ENCODE measurements around the gene PPFIBP1.
"Not testable (repeated sequence)": the region's sequence is repeated elsewhere in the genome, so short reads cannot be mapped to it uniquely, and the experiment has no call there.

The PPFIBP1 gene

DNA sequence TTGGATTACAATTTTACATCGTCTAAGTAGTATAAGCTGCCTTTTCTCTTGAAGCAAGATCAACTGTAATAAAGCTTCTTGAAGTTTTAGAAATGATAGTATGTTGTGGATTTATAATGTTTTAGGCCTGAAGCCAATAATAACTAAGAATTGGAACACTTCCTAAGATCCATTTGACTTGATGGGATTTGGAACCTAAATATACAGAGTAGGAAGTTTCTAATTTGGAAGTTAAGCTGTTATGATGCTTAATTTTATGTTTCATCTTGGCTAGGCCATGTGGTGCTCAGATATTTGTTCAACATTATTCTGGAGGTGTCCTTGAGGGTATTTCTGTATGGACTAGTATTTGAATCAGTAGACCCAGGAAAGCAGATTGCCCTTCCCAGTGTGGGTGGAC lies 74.9 kb downstream of the PPFIBP1 start:
- DNase-seq = not testable (repeated sequence)

DNA sequence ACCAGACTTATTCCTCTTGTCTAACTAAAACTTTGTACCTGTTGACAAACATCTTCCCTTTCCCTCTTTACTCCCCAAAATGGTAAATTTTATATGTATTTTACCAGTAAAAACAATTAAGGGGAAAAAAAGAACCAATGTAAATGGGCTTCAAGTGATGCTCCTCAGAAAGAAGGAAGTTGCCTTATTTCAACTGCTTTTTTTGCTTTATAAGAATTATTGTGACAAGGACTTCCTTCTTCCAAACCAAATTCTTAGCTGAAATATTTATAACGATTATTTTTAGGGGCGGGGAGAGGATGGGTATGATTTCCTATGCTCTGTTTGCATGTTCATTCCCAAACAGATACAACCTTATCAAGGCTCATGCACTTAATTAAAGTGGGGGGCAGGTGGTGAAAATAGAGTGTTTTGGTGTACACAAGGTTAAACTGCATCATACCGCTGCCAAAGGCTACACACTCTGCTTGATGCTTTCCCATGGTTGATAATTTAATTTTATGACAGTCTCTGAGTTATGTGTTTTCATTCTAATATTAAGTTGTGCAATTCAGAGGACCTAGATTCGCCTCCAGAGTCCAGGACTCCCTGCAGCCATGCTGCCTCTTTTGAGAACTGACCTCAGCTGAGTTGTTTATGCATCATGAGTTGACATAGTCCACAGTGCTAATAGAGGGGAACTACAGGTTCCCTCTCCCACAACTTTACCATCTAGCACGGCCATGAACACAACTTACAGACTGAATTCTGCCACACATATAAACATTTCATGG lies 77.2 kb downstream of the PPFIBP1 start:
- DNase-seq = not testable (repeated sequence)

DNA sequence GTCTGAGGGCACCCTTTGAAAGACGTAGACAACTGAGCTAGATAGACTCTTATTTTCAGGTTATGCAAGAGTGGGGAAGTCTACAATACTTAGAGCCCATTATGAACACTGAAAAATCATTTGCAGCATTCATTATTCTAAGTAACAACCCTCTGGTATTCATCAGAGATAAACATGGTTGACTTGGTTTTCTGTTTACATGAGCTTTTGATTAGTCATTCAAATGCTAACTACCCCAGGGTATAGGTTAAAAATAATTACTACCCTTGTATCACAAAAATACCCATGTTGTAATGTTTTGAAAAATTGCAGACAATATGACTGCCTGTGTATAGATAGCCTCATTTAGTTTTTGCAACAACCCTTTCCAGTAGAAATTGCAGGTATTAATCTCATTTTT lies 78.5 kb downstream of the PPFIBP1 start:
- no peak for DNase-seq

DNA sequence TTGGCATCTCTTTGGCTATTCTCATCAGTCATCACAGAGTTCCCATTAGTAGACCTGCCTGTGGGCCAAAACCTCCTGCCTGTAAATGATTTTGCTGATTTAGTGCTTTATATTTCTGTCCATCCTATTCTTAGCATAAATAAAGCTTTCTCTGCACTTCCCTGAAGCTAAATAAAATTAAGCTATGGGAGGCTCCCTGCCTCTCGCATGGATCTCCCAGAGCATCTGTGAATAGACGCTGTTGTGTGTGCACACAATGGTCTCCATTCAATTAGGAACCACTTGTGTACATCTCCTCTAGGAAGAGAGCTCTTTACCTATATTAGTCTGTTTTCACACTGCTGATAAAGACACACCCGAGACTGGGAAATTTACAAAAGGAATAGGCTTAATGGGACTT lies 80.4 kb downstream of the PPFIBP1 start:
- no peak for DNase-seq

DNA sequence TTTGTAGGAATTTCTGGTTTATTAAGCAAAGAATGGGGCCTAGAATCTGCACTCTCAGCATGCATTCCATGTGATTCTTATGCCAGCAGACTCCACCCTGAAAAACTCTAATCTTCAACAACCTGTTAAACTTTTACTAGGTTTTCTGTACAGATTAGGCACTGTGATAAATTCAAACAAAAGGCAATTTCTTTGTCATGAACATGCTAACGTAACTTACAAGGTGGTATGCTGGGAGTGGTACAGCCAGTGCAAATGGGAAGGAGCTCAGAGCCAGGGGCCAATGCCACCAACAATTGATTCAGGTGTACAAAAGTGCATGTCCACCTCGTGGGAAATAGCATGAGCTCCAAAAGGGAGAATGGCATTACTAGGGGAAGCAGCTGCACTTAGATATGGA lies 83.0 kb downstream of the PPFIBP1 start:
- DNase-seq = no peak

DNA sequence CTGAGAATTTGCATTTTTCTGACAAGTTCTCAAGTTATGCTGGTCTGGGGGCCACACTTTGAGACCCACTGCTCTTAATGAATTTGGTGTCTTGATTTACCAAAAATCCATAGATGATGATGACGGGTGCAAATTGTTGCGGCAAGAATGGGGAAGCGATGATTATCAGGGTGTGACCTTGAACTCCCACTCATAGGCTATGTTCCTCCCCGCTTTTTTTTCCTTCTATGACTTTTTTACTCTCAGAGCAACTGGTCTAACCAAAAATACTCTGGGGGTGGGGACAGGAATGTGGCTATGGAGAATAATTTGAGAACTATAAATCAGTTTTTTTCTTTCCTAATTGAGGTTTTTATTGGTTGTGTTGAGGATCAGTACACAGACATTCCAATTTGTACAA lies 83.6 kb downstream of the PPFIBP1 start:
- no peak for DNase-seq

DNA sequence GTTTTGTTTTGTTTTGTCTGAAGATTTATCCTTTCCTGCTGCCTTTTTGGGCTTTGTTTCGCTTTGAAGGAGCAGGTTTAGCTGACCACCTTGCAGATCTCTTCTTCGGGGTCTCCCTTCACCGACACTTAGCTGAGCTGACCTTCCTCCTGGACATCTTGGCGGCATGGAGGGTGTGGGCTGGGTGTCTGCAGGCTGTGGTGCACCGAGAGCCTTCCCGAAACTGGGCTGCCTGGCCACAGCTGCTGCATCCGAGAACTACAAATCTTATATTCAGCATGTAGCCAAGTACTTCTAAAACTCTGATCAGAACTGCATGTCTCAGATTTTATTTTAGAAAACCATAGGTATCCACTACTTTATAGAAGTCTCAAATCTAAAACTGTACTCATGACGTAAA lies 84.9 kb downstream of the PPFIBP1 start:
- DNase-seq = no peak

DNA sequence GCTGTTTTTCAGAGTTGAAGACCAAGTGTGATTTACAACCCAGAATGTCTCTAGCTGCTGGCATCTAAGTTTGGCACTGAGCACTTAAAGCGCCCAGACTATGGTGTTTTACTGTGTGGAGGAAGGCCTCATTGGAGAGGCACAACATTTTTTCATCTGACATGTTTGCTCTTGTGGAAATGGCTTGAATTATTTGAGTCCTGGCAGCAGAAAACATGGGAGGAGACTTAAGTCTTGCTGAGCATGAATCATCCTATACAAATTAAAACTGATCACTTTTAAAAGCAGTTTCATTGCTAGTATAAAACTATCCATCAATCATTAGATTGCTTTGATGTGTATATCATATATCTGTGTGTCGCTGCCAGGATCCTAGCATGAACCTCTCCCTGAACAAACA lies 86.4 kb downstream of the PPFIBP1 start:
- DNase-seq = no peak

DNA sequence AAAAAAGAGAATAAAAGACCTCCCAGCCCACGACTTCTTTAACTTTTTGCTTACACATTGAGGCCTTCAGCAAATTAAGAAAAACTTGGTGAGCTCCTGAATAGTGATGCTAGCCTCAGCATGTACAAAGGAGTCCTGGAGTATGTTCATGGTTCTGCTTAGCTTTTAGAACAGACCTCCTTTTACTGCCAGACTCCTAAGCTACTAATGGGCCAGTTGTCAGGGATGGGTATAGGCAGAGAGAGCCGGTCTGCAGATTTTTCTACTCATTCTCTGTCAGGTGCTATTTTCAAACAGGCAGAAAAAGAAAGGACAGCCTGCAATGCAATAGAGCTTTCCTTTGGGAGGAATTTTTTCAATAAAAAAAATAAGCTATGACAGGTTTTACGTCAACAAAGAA lies 90.4 kb downstream of the PPFIBP1 start:
- no peak for DNase-seq

DNA sequence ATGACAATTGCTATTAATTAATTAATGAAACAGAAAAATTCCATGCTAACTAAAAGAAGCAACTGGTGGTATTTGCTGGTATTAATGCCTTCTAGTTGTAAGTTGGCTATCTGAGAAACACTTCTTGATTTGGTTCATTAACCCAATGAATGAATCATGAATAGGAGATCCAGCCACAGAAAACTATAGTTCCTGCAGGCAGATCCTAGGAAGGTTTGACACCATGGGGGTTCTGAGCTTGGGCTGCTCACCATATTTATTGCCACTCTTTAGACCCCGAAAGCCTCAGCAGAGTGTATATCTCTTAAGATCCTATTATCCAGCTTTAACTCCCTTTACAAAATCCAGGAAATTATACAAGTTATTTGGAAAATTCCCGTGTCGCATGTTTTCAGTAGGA lies 90.9 kb downstream of the PPFIBP1 start:
- no peak for DNase-seq

DNA sequence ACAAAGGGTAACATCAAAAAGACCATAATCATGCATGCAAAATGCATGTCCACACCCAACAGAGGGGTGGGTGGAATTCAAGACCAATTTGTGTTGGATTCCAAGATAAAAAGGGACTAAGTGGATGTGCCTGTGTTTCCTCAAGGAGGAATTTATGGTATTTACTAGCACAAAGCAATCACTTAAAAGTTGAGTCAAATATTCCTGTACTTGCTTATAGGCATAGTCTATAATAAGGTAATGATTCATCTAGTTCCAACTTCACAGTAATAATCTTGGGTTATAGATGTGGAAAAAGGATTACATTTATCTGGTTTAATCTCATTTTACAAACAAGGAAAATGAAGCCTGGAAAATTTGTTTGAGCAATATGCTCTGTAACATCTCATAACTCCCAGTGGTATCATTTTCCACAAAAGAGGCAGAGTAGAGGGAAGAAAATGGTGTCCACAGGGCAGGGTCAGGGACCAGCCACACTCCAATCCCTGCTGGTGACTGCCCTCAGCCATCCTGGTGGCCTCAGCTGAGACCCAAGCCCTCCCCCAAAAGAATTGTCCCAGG lies 91.4 kb downstream of the PPFIBP1 start:
- DNase-seq = no peak

DNA sequence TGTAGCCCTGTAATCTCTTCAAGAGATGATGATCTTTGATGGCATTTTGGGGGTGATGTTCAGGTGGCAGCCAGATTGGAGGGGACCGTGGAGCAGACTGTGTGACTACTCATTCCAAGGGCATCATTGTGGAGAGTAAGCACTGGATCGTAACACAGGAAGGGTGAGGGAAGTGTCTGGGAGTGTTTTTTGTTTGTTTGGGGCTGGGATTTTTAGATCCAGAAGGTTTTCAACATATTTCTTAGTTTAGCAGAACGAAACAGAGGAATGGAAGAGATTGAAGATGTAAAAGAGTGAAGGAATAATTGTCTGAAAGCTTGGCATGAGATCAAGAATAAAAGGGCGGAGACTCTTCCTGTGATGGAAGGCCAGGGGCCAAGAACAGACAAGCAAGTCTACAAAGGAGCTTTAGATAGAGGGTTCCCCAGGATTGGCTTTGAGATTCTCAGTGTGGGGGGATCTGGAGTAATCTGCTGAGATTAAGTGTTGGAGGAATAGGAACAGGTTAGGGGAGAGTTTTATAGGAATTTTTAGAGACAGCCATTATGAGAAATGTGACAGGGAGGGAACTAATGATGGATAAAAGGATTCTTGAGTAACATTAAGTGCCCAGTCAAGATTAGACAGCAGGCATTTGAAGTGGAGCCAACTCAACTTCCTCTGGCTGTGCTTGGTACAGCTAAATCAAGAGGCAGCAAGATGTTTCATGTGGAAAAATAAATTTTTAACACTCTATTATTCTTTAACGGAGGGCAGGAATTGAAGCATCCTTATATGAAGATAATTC lies 92.5 kb downstream of the PPFIBP1 start:
- DNase-seq = no peak

DNA sequence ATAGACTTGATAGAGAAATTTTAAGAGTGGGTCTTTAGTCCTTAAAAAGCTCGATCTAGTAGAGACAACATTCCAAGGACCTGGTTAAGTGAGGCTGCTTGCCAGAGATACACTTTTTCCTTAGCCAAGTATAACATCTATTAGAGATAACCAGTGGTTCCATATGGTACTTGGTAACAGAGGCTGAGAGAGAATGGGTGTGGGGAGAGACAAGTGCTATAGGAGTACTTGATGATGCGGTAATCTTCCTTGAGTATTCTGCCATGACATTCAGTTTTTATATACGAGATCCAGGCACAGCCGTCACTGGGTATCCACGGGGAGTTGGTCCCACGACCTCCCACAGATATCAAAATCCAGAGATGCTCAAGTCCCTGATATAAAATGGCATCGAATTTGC lies 94.8 kb downstream of the PPFIBP1 start:
- no peak for DNase-seq

DNA sequence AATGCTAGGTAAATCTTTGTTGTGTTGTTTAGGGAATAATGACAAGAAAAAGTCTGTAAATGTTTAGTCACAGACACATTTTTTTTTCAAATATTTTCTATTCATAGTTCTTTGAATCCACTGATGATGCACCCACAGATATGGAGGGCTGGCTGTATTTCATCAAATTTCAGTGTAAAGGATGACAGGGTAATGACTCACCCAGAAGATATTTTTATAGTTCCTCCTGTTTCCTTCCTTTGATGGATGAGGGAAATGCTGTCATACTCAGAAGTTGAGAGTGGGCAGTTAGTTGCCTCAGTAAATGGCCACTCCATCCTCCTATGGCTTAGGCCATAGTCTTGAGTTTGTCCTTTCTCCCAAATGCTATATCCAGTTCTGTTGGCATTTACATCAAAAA lies 95.3 kb downstream of the PPFIBP1 start:
- peak; percentile 7 for DNase-seq

DNA sequence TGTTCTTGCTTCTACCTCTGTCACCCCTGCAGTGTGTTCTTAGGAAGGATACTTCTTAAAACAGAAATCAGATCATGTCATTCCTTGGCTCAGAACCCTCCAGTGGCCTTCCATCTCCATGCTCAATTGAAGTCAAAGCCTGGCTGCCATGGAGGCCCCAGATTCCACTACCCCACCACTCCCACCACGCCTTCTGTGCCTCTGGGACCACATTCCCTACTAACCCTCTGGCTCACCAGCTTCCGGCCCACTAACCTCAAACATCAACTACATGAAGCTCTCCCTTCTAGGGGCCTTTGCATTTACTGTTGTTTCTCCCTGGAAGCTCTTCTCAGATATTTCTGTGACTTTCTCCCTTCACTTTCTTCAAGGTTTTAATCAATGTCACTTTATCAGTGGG lies 96.1 kb downstream of the PPFIBP1 start:
- no peak for DNase-seq

DNA sequence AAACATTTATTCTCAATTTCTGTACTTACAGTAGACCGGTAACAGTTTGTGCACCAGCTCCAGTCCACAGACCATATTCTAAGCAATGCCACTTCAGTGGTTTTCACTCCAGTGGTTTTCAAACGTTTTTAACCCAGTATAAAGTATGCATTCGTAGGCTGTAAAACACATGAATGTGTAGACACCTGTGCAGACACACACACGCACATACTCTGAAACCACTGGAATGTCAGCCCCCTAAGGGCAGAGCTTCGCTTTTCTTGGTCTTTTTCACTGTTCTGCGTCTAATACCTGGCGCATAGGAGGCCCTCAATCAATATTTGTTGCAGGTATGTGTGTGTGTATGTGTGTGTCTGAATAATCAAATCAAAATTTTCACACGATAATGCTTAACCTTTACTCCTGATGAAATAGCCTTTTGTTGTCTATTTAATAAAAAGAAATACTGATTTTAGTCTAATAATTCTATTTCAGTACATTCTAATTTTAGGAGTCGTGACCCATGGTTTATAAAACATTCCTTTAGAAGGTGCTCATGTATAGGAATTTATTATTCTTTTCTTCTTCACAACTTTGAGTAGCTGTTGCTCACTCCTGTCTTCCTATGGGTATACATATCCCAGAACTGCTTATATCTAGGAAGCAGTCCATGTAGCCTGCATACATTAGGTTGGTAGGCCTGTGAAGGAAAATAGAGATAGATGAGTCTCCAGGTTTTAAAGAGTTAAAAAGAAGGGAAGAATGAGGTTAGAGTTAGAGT lies 98.6 kb downstream of the PPFIBP1 start:
- DNase-seq = no peak

DNA sequence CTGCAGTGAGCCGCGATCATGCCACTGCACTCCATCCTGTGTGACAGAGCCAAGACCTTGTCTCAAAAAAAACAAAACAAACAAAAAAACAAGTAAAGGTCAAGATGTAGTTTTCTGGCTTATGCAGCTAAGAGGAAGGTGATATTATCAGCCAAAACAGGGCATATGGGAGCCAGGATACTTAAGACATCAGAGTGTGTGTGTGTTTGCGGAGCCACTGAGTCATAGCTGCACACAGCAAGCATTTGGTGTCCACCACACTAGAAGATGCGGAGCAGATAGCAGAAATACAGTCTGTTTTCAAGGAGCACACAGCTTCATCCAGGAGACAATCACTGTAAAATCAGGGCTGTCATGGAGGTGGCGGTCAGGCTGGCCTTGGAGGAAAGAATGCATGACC lies 99.6 kb downstream of the PPFIBP1 start:
- DNase-seq = no peak

DNA sequence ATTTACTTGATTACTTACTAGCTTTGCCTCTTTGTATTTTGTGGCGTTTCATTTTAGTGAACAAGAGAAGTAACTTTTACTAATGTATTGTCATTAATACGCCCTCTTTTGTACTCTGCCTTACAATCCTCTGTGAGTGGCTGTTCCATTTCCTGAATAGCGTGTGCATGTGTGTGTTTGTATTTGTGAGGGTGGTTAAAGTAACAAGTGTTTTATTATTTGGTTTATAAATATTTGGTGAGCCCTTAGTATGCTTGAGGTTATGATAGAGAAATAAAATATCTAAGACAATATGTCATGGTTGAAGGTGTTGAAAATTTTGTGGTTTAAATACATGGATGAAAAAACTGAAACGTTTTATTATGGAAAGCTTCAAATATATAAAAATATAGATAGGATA lies 100.6 kb downstream of the PPFIBP1 start:
- no peak for DNase-seq

DNA sequence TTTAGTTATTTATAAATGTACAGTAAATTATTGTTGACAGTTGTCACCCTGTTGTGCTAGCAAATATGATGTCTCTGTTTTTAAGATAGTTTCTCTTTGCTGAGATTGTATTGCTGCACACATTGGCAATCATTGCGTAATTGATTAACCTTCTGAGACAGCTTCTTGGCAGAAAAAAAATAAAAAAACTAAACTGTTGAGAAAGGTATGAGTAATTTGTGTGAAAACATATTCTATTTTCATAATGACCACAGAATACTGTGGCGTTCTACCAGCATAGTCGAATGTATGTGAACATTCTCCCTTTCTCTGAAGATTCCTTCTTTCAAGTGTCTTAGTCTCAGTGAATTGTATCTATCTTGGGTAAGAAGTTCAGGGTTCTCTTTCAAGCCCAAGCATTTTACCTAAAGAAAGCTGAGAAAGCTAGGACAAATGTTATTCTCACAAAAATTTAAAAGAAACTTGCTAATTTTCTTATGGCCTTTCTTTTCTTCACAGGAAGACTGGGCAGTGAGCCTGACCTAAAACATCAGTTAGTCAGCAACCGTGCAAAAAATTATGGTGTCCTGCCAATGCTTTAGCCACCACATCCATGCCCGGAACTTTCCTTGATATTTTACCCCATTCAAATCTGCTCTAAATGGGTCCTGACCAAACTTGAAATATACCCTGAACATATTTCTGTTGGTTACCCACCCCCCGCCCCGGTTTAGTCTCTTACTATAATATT lies 103.3 kb downstream of the PPFIBP1 start:
- DNase-seq = no peak

DNA sequence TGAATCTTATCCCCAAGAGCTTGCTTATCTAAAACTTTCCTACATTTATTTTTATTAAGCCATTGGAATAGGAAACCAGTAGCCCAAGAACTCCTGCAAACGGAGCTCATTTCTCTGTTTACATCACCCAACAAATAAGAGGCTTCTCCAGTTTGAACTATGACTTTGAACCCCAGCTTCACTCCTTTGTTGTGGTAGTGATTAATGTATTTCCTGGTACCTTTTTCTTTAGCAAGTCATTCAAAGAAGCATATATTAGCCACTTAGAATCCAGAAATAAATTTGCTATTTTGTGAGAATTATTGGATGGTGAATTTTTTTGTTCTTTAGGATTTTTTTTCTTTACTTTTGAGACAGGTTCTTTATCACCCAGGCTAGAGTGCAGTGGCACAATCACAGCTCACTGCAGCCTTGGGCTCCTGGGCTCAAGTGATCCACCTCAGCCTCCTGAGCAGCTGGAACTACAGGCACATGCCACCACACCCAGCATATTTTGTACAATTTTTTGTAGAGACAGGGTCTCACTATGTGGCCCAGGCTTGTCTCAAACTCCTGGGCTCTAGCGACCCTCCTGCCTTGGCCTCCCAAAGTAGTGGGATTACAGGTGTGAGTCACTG lies 104.0 kb downstream of the PPFIBP1 start:
- DNase-seq = not testable (repeated sequence)

DNA sequence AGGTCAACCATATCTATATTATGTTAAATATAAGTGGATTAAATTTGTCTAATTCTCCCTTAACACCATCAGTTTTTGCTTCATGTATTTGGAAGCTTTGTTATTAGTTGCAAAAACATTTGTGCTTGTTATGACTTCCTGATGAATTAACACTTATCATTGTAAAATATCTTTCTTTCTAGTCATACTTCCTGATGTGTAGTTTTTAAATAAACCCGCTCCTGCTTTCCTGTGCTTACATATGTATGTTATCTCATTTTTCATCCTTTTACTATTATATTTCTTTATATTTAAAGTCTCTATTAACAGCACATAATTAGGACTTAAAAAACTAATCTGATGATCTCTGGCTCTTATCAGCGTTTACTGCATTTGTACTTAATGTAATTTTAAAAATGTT lies 106.2 kb downstream of the PPFIBP1 start:
- not testable (repeated sequence) for DNase-seq

DNA sequence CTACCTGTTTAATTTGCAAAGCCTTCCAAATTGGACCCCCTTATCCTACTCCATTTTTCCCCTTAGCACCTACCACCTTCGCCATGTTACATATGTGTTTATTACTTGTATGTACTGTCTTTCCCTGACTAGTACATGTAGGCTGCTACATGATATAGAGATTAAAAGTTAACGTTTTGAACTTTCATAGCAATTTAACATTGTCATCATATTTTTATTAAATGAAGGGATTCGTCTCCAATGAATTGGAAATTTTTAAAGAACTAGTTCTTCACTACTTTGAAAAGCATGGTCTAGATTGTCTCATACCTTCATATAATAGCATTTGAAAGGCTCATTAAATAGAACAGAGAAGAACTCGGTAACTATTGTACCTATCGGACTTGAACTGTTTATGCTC lies 107.4 kb downstream of the PPFIBP1 start:
- no peak for DNase-seq
